Epithelial cell of proximal tubule (primary cell): ENCODE data around the gene COL6A2. TPM values are rescaled to one million over a fixed set of nuclear protein-coding genes. Genes with fewer than 3 reads are reported as not detected.

Experiments
- DNase-seq: peaks from one replicate; pipeline ENCODE4 v3.0.0-alpha.2; 2011; ENCODE audit warnings: low read depth
- H3K4me3 ChIP-seq: 2 replicates; pipeline ENCODE4 v1.5.1; 2011; ENCODE audit warnings: low read depth, mild to moderate bottlenecking, low read length
- CTCF ChIP-seq: conservative IDR thresholded peaks from 2 replicates; pipeline ENCODE4 v1.5.1; 2012; ENCODE audit warnings: low read depth, mild to moderate bottlenecking, low read length
- total RNA-seq: library from RNA; depleted of rRNA; stranded (reverse); fragments of >200 nt; gene quantifications from 2 replicates; pipeline ENCODE4 v1.2.3, GENCODE V29; 2015

The COL6A2 gene
- total RNA-seq, 1 donor from 2014 or later: 138 TPM

GRCh38 chr21:46111857-46112724, 14.2 kb downstream of the COL6A2 start:
- TF ChIP-seq CTCF: no peak
- no peak overlapping the region for H3K4me3 ChIP-seq
- DNase-seq: no peak

- no peak for TF ChIP-seq CTCF
- DNase-seq: no peak
- H3K4me3 ChIP-seq: no peak overlapping the region
Observed at GRCh38 chr21:46112725-46113215, 14.9 kb downstream of the COL6A2 start.

GRCh38 chr21:46113497-46114176, 15.7 kb downstream of the COL6A2 start:
- TF ChIP-seq CTCF: no peak
- no peak overlapping the region for H3K4me3 ChIP-seq
- DNase-seq: no peak

- no peak for TF ChIP-seq CTCF
- no peak overlapping the region for H3K4me3 ChIP-seq
- DNase-seq: no peak
Observed at GRCh38 chr21:46114963-46115362, 17.1 kb downstream of the COL6A2 start.

- no peak for DNase-seq
- TF ChIP-seq CTCF: no peak
- H3K4me3 ChIP-seq: no peak overlapping the region
Observed at GRCh38 chr21:46115441-46116188, 17.7 kb downstream of the COL6A2 start.

GRCh38 chr21:46116189-46116775, 18.4 kb downstream of the COL6A2 start:
- no peak for TF ChIP-seq CTCF
- no peak for DNase-seq
- no peak overlapping the region for H3K4me3 ChIP-seq
